ENCODE measurements around the gene ZMYM4.
A peak's percentile ranks its signal among the peaks of the same experiment; 100 is the strongest.
"Not testable (repeated sequence)": the region's sequence is repeated elsewhere in the genome, so short reads cannot be mapped to it uniquely, and the experiment has no call there.

The ZMYM4 gene

DNA sequence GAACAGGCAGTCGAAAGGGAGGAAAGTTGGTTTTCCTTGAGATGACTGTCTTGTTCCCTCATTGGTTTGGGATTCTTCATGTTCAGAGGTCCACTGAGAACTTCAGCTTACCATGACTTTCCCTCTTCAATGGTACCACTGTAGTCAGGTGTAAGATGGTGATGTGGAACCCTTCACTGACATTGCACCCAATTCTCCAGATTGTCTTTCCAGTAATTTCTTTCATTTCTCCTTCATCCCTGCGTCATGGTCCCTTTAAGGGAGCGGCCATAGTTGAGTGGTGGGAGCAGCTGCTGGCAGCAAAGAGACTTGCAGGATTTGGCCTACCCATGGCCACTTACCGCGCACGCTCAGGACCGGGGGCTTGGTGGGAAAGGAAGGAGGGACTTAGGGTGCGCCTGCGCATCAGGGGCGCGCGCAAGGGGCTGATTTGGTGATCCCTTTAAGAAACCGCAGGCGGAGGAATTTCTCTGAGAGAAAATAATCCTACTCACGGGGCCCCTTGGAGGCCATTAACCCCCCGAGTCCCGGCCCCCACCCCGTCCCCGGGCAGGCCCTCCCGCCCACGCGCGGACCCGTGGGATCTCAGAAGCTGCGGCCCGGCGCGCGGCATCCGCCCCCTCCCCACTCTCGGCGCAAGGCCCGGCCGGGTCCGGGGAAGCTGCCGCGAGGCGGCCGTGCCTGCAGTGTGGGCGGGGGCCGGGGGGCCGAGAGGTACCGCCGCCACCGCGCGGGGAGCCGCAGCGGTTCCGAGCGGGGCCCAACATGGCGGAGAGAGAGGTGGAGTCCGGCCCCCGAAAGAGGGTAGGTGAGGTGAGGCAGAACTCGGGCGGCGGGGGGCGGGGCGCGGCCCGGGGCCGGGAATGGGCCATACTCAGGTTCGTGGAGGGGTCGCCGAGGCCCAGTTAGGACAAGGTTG, at the start of gene ZMYM4:
Gene ZMYM4, plus strand, starts transcription at position 428 of the 919 bp plus-strand sequence. Its CDS starts 338 bp downstream, at position 766.
- peak; percentile 96 for DNase-seq

DNA sequence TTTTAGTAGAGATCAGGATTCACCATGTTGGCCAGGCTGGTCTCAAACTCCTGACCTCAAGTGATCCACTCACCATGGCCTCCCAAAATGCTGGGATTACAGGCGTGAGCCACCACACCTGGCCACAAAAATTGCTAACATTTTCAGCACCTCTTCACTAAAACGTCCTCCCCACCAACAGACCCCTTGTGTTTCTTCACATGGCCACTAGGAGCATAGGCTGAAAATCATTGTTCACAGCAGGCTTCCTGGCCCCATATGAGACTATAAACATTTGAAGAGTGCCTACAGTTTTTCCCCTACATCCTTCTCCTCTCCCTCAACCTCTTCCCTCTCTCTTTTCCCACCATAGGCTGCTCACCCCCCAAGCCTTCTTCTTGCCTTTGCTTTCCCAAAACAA, 47.5 kb upstream of the ZMYM4 start:
- no peak for DNase-seq

DNA sequence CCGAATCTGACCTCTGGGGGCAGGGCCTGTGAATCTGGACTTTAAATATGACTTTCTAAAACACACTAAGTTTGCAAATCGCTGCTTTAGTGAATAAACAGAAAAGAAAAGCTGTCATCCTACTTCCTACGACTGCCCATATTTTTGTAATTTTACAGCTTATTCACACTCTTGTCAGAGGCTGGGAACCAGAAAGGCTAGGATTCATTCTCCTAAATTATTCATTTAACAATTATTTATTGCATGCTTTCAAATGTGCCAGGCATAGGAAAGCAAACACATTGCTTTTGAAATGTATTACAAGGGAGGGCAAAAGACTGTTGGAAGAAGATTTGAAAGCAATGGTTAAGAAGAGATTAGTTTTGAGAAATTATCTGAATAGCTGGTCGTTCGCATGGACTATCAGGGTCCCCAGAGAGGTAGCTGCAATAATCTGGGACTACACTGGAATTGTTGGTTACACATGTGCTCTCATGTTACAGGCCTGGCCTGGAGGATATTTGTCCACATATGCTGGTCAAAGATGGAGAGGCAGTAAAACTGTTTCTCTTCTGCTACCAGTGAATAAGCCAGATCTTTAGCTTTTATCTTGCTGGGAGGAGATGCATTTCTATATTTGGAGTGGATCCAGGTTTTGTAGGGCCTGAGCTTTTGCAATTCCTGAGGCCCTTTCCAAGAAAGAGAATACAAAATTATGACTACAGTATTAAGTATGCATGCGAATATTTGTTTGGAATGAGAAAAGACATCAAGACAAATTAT, 46.0 kb upstream of the ZMYM4 start:
- peak; percentile 23 for DNase-seq

DNA sequence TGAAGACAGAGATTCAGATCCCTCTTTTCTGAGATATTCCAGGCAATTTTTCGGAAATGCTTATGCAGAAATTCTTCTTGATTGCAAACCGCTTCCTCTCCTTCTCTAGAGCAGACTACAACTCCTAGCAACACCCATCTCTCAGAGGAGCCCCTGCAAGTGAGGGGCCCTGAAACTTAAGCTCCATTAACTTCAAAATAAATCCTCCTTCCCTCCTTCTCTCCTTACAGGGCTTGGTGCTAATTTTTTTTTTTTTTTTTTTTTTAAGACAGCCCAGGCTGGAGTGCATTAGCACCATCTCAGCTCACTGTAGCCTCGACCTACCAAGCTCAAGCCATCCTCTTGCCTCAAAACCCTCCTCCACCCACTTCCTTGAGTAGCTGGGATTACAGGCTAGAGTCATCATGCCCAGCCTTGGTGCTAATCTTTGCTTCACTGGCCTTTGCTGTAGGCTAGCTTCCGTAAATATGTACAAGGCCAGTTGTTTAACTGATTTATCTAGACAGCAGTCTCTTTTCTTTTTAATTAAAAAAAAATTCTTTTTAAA, 45.4 kb upstream of the ZMYM4 start:
- no peak for DNase-seq

DNA sequence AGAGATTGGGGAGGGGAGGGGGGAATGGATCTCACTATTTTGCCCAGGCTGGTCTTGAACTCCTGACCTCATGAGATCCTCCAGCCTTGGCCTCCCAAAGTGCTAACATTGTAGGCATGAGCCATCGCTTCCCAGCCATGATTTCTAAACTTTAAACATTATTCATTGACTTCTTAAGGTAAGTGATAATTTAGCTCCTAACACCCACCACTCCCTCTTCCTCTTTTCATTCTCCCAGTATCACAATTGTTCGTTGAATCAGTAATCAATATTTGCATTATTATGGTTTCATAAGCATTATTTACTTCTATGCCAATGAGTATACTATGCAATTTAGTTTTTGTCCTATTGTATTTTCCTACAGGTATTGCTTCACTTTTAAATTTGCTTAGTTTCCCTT, 42.0 kb upstream of the ZMYM4 start:
- DNase-seq: no peak

DNA sequence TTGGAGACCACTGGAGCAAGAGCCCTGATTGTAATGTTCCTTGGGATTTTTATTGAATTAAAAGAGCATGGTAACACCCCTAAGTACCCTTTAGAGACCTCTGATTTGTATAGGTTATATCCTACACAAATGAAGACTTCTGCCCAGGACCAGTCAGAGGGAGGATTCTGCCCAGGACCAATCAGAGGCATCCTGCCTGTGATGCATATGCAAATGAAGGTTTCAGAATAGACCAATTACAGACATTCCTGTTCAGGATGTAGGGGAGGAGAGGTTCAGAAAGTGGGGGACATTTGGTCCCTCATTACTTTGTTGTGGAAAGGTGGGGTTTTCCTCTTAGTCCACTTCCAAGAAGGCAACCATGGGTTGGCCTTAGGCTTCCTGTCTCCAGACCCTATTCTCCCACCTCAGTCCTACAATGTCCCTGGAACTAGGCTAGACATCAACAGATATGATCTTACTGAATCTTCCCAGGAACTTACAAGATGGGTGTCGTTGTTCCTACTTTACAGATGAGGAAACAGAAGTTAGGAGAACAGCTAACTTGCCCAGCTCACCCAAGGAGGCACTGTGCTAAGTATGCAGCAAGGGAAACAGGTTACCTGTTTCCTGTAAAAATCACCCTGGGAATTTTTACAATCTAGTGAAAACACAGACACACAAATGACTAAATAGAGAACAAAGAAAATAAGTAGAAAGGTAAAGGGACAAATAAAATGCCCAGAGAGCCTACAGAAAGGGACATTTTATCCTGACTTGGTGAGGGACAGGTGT, 38.7 kb upstream of the ZMYM4 start:
- DNase-seq: no peak

DNA sequence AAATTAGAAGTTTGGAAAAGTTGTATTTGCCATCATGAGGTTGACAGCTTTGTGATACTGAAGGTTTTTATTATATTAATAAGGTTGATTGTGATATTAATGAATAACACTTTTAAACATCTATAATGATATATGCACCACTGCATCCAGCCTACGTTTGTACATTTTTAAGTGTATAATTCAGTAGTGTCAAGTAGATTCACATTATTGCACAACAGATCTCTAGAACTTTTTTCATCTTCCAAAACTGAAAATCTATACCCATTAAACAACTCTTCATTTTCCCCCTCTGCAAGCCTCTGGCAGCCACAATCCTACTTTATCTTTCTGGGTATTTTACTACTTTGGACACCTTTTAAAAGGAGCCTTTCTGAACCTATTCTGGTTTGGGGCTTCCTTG, 37.2 kb upstream of the ZMYM4 start:
- no peak for DNase-seq

DNA sequence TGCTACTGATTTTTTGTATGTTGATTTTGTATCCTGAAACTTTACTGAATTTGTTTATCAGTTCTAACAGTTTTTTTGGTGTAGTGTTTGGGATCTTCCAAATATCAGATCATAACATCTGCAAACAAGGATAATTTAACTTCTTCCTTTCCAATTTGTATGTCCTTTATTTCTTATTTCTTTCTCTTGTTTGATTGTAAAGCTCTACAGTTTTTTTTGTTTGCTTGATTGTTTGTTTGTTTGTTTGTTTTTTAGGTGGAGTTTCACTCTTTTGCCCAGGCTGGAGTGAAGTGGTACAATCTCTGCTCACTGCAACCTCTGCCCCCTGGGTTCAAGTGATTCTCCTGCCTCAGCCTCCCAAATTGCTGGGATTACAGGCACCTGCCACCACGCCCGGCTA, 31.7 kb upstream of the ZMYM4 start:
- DNase-seq: not testable (repeated sequence)

DNA sequence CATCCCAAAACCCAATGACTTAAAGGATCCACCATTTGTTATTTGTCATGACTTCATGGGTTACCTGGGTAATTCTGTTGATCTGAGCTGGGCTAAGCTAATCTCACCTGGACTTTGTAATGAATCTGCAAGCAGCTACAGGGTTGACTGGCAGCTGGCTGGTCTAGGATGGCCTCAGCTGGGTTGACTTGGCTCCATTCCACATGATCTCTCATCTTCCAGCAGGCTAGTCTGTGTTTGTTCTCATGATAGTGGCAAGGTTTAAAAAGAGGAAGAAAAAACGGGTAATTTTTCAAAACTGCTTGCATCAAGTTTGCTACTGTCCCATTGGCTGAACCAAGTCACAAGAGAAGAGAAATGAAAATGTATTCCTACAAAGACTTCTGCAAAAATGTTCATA, 24.8 kb upstream of the ZMYM4 start:
- DNase-seq: no peak

DNA sequence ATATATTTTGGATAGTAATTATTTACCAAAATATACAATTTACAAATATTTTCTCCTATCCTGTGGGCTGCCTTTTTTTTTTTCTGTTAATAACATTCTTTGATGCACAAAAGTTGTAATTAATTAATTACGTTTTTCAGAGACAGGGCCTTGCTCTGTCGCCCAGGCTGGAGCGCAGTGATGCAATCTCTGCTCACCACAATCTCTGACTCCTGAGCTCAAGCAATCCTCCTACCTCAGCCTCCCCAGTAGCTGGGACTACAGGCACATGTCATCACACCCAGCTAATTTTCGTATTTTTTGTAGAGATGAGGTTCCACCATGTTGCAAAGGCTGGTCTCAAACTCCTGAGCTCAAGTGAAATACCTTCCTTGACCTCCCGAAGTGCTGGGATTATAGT, 21.3 kb upstream of the ZMYM4 start:
- DNase-seq: no peak

DNA sequence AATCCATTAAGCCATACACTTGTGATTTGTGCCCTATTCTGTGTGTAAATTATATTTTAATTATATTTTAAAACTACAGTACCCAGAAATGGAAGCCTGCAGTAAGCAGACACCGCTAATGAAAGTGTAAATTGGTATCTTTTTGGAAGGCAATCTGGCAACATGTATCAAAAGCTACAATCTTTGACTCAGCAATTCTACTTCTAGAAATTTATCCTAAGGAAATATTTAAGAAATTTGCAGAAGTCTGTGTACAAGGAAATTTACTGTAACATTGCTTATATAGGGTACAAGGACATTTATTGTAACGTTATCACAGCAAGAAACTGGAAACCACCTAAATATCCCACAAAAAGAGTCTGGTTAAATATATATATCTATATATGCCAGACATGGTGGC, 14.6 kb upstream of the ZMYM4 start:
- DNase-seq: no peak

DNA sequence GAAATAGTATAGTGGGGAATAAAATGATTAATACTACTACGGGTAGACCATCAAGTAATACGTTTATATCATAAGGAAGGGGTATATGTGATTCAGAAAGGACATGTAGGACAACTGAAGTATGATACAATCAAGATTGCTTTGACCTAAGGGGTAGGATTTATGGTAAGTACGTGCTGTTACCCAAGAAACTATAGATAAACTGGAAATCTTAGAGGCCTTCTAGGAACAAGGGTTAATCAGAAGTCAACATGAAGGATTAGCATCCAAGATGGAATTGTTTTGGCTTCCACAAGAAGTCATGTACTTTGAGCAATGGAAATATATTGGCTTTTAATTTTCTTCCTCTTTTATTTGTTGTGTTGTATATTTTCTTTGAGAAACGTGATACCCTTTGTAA, 13.2 kb upstream of the ZMYM4 start:
- DNase-seq: no peak

DNA sequence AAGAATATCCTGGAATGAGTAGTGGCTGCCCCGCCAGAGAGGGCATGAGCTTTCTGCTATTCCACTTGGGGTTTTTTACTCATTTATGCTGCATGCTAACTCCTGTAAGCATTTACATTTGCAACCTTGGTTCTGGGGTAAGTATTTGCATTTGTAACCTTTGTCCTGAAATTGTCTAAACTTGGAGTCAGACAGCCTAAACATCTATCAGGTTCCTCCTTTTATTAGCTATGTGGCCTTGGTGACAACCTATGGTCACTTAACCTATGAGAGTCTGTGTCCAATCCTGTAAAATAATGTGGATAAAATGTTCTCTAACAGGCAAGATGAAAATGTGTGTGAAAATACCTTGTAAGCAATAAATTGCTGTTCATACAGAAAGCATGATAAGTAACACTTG, 8.9 kb upstream of the ZMYM4 start:
- no peak for DNase-seq

DNA sequence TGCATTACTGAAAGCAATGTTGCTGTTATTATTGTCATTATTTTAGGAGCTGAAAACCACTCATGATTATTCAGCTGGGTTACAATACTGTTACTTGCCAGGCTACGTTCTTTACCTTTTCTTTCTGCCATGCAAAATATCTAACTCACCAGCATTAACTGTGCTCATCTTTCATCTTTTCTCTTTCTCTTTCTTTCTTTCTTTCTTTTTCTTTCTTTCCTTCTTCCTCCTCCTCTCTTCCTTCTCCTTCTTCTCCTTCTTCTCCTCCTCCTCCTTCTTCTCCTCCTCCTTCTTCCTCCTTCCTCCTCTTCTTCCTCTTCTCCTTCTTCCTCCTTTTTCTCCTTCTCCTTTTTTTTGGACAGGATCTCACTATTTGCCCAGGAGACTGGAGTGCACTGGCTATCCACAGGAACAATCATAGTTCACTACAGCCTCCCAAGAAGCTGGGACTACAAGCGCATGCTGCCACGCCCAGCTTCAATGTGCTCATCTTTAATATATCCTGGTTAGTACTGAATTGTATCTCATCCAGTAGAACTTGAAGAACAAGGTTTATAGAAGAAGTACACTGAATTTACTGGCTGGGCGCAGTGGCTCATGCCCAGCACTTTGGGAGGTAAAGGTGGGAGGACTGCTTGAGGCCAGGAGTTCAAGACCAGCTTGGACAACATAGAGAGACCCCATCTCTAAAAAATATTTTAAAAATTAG, 6.9 kb upstream of the ZMYM4 start:
- no peak for DNase-seq

DNA sequence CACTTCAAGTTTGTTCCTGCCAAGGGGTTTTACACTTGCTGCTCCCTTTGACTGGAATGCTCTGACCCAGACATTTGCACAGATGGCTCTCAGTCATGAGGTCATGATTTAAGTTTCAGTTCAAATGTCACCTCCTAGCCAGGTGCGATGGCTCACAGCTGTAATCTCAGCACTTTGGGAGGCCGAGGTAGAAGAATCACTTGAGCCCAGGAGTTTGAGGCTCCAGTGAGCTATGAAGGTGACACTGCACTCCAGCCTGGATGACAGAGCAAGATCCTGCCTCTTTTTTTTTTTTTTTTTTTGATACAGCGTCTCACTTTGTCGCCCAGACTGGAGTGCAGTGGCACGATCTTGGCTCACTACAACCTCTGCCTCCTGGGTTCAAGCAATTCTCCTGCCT, 4.5 kb upstream of the ZMYM4 start:
- DNase-seq: no peak

DNA sequence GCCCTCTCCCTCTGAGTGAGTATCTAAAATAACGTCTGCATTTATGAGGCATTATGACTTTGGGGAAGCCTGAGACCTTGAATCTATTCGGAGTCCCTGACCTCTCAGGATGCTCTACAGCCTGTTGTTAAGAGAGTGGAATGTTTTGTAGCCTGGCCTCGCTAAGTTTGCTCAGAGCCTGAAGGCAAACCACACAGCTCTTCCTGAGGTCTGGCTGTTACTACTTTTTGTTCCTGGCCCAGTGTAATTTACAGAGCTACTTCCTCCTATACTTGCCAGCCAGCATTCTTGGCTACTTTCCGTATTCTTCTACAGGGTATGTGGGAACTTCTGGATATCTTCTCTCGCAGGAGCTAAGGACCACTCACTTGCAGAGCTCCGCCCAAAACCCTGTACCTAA, 3.6 kb upstream of the ZMYM4 start:
- peak; percentile 28 for DNase-seq

DNA sequence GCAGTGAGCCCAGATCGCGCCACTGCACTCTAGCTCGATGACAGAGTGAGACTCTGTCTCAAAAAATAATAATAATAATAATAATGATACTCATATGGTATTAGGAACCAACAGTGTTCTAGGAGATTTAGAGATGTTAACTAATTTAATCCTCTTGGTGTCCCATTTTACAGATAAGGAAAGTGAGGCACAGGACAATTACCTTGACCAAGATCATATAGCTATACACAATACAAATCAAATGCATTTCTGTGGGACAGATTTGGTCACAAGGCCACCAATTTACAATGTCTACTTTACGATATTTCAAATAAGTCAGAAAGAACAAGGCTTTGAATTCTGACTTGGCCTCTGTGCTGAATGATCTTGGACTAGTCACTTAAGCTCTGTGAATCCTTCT, 2.2 kb upstream of the ZMYM4 start:
- DNase-seq: no peak

DNA sequence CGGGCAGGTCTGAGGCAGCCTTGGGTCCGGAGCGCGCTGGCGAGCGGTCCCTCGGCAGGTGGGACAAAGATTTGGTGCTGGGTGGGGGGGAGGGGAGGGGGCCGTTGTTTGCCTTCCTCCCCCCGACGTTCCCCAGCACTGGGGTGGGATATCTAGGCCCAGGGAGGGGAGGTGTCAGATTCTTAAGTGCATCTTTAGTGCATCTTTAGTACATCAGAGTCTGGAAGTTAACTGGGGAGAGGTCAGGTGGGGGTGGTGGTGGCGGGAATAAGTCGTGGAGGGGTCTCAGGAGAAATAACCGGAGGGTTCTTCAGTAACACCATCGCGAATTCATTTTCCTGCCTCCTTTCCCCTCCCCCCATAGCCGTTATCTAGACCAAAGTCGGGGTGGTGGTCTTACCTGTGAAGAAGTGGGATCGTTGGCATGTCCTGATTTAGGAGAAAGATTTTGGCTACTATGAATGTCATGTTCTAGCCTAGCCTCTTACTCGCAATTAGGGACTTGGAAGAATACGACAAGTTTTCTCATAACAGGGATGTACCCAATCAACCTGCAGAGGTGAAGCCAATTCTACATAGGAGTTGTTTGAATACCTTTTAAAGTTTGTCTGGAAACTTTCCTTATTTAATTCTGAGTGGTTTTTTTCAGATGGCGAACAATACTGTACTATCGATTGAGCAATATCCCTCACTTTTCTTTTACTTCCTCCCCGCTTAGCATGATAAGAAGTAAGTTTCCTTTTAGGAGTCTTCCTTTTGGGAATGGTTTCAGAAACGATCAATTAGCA, 886 bp downstream of the ZMYM4 start:
- peak; percentile 22 for DNase-seq

DNA sequence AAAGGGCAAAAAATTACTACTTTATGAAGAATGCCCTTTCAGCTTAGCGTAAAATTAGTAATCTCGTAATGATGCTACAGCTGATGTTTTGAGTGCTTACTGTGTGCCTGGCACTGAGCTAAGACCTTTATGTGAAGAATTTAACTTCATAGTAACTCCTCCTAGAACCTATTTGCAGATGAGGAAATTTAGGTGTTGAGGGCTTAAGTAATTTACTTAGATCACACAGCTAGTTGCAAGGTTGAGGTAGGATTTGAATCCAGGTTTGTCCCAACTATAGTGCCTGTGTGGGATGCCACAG, 1.4 kb downstream of the ZMYM4 start:
- no peak for DNase-seq

DNA sequence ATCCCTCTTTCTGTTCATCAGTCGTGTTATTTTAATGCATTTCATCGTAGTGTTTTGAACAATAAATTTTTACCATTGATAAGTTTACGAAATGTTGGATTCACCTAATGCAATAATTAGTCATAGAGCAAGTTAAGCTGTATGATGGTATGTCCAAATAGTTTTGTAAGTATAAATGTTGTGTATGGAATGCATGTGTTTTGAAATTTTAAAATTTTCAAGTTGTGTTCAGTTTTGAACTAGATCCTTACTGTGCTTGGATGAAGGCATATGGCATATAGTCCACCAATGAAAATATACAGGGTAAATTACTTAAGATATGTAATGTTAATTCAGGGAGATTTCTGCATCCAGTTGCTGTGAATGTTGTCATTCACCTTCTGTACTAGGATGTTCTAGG, 2.3 kb downstream of the ZMYM4 start:
- DNase-seq: no peak

DNA sequence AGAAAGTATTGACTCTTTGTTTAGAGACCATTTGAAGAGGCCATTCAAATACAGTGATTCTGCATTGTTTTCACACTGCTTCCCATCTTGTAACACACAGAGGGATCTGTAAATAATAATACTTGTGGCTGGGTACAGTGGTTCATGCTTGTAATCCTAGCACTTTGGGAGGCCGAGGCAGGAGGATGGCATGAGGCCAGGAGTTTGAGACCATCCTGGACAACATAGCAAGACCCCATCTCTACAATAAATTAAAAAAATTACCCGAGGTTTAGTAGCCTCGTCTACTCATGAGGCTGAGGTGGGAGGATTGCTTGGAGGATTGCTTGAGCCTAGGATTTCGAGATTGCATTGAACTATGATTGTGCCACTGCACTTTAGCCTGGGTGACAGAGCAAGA, 5.7 kb downstream of the ZMYM4 start:
- DNase-seq: no peak
